Activated CD4-positive, alpha-beta T cell treated with anti-CD3 and anti-CD28 coated beads, Interleukin-2, amount 50 U/mL, for 48 hours (primary cell): ENCODE results near the gene SLC16A9.
"Not testable (repeated sequence)": the region's sequence is repeated elsewhere in the genome, so short reads cannot be mapped to it uniquely, and the experiment has no call there.

Experiments used
- DNase-seq, 2 experiments: peaks; one replicate each; pipeline ENCODE4 v3.0.0-alpha.2; 2020

The SLC16A9 gene, protein sequence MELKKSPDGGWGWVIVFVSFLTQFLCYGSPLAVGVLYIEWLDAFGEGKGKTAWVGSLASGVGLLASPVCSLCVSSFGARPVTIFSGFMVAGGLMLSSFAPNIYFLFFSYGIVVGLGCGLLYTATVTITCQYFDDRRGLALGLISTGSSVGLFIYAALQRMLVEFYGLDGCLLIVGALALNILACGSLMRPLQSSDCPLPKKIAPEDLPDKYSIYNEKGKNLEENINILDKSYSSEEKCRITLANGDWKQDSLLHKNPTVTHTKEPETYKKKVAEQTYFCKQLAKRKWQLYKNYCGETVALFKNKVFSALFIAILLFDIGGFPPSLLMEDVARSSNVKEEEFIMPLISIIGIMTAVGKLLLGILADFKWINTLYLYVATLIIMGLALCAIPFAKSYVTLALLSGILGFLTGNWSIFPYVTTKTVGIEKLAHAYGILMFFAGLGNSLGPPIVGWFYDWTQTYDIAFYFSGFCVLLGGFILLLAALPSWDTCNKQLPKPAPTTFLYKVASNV

DNA sequence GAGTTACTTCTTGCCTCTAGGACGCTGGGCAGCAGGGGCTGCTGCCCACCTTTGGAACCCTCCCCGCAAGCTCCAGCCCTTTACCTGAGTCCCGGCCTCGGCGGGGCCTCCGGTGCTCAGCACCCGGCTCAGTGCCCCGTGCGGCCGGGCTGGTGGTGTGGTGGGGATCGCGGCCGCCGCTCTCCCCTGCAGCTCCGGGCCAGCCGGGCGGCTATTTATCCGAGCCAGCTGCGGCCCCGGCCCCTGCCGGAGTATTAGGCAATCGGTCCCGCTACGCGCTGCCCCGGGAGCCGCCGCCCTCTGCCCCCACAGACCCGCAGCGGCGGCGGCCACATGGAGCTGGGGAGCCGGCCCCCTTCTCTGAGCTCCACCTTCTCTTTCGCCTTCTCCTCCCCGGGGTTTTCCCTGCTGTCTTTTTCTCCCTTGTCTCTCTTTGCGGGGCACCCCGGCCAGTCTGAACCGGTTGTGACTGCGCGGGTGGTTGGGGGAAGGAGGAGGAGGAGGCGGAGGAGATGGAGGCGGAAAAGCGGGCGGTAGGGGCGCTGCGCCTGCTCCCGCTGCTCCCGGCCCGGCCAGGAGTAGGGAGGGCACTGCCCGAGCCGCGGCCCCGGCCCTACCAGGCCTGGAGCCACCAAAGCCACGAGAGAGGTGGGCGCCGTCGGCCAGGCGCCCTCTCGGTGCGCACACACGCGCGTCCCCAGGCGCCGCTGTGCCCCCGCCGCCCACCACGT, at the start of gene SLC16A9:
SLC16A9 (minus strand) TSS at position 456 of the 731 bp plus-strand sequence. CDS start 25,559 bp downstream, outside the sequence.
- DNase-seq: peak; percentile 53 to 68

DNA sequence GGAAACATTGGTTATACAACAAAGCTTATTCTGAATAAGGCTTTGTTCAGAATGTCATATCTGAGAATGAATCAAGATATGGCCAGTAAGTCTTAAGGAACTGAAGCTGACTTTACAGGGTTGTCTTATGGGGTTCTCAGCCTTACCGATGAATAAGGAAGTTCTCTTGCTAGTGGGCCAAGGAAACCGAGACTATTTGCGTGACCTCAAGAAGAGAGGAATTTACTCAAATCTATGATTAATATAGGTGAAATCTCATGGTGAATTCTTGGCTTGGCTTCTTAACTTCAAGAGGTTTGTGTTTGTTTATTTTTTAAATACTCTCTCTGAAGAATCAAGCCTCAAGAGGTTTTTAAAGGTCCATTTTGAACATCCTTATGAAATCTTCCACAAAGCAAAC, 48.3 kb upstream of the SLC16A9 start:
- DNase-seq: no peak

DNA sequence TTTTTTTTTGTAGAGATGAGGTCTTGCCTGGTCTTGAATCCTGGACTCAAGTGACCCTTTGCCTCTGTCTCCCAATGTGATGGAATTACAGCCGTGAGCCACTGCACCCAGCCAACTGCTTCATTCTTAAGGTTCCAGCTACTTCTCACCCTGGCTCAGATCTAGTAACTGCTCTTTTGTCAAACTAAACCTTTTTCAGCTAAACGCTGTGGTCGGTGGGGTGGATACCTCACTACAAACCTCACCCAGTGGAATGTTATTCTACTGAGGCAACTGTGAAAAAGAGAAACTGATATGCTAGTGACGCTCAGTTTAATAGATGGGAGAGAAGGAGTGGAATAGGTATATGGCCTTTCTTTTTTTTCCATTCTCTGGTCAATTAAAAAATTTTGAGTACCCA, 45.3 kb upstream of the SLC16A9 start:
- no peak for DNase-seq

DNA sequence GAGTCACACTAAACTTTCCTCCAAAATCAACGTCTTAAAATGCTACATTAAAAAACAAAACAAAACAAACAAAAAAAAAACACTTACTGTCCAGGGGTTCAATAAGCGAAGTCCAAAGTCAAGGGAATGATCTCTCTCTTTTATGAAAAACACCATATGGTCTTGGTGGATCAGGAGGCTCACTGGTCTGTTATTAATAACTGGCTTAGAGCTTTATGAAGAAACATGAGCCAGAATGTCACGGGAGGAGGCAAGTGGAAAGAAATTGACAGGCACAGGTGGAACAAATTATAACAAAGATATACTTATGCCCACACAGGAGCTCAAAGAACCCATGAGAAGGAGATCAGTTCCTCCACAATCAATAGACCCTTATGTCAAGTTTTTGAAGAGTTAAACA, 43.6 kb upstream of the SLC16A9 start, which contains the start of gene MRLN:
MRLN (minus strand) TSS at position 189 of the 400 bp plus-strand sequence.
- DNase-seq: no peak

DNA sequence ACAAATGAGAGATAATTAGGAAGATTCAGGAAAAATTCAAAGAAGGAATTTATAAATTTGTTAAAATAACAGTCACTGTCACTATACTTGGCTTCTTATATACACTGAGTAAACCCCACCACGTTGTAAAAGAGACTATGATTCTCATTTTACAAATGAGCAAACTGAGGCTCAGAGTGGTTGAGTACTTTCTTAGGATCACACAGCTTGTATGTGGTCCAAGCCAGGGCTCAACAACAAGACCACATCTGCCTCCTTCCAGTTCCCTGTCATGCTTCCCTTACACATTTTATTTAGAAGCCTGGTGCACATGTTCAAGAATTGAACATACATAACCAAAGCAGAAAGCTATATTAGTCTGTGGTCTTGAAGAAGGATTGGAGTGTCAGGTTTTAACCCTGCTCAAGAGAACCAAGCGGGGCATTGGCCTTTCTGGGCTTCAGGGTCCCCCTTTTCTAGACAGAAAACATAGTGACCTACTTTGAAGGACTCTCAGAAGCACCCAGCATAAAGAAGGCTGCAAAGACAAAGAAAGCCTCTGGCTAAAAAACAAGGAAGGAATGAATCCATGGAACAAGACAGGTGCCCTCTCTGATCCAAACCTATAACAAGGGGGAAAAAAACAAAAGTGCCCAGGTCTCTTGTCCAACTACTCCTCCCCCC, 42.8 kb upstream of the SLC16A9 start:
- no peak for DNase-seq

DNA sequence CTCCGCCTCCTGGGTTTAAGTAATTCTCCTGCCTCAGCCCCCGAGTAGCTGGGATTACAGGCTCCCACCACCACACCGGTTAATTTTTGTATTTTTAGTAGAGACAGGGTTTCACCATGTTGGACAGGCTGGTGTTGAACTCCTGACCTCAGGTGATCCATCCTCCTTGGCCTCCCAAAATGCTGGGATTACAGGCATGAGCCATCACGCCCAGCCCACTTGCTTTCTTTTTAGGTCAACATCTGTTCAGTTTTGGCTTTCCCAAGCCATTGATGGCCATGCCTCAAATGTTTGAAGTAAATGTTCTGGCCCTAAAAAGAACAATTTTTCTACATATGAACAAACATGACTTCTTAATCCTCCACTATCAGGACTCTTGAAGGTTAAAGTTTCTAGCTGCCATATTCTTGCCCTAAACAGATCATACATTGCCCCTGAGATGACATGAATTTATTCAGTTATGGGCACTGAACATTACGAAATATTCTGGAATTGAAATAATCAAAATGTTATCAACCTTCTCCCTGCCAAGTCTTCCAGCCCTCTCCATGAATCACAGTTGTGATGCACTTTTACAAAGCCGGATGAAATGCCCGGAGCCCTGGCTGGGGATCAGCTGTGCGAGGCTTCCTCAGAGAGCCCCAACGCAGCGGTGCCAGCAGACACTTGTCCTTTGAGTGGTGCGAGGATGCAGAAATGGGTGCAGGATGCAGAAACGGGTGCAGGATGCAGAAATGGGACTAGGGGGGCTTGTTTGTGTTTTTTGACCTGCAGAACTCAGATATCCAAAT, 40.7 kb upstream of the SLC16A9 start:
- DNase-seq: no peak

DNA sequence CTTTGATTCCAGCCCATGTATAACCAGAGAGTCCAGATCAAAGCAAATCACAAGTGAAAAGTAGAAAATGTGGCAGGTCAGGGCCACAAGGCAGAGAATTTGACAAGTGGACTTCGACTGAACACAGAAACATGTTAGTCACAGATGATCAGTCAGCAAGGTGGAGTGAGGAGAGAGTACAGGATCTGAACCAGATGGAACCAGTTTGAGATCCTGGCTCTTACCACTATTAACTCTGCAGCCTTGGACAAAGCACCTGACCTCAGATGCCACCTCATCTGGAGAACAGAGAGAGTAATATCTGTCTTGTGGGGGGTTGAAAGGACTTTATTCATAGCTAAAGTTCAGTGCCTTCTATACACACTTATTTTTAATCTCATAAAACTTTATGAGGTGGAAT, 39.2 kb upstream of the SLC16A9 start:
- DNase-seq: no peak

DNA sequence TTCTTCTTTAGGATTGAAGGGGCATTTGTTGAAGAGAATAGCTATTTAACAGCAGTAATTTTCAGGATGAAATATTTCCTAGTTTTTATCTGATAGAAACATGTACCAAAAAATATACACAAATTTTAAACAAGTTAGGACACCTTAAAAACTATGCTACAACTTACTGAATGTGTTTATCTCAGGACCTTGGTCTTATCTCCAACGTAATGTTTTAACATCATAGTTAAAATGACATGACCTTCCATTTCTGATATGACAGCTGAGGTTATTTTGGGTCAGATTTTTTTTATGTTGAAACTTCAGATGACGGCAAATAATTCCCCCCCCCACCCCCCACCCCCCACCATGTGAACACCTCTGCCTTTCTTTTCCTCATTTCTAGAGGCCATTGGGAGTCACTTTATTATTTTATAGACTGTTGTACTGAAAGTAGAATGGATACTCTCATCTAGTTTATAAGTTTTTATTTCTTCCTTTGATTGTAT, 35.6 kb upstream of the SLC16A9 start:
- DNase-seq: no peak

DNA sequence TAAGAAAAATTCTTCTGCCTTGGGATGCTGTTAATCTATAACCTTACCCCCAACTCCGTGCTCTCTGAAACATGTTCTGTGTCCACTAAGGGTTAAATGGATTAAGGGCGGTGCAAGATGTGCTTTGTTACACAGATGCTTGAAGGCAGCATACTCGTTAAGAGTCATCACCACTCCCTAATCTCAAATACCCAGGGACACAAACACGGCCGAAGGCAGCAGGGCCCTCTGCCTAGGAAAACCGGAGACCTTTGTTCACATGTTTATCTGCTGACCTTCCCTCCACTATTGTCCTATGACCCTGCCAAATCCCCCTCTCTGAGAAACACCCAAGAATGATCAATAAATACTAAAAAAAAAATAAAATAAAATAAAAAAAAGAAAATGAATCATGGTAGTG, 35.1 kb upstream of the SLC16A9 start:
- DNase-seq: not testable (repeated sequence)

DNA sequence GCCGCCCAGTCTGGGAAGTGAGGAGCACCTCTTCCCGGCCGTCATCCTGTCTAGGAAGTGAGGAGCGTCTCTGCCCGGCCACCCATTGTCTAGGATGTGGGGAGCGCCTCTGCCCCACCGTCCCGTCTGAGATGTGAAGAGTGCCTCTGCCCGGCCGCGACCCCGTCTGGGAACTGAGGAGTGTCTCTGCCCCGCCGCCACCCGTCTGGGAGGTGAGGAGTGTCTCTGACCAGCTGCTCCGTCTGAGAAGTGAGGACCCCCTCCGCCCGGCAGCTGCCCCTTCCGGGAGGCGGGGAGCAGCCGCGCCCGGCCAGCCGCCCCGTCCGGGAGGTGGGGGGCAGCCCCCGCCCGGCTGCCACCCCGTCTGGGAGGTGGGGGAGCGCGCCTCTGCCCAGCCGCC, 34.5 kb upstream of the SLC16A9 start:
- not testable (repeated sequence) for DNase-seq

DNA sequence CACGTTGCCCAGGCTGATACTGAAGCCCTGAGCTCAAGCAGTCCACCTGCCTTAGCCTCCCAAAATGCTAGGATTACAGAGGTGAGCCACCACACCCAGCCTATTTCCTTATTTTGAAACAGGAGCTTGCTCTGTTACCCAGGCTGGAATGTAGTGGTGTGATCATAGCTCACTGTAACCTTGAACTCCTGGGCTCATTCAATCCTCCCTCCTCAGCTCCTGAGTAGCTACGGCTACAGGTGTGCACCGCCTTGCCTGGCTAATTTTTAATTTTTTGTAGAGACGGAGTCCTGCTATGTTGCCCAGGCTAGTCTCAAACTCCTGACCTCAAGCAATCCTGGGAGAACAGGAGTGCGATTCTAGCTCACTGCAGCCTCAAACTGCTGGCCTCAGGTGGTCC, 31.9 kb upstream of the SLC16A9 start:
- no peak for DNase-seq

DNA sequence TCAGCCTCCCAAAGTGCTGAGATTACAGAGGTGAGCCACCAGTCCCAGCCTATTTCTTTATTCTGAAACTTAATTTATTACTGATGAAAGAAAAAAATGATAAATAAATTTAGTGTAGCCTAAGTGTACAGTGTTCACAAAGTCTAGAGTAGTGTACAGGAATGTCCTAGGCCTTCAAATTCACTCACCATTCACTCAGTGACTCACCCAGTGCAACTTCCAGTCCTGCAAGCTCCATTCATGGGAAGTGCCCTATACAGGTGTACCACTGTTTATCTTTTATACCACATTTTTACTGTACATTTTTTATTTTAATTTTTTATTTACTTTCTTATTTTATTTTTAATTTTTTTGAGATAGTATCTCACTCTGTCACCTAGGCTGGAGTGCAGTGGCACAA, 31.4 kb upstream of the SLC16A9 start:
- no peak for DNase-seq

DNA sequence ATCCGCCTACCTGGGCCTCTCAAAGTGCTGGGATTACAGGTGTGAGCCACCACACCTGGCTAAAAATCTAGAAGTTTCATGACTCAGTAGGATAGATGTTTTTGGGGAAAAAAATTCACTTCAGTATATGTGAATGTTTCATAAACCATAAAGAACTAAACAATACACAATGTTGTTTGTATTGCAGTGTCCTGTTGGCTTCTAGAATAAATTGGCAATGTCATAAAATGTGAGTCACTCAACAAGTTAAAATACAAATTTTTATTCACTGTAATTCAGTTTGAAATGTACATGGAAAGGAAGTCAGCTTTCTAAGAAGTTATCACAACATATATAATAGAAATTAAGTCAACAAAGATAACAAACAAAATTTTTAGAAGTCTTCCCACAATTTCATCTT, 27.1 kb upstream of the SLC16A9 start:
- DNase-seq: no peak

DNA sequence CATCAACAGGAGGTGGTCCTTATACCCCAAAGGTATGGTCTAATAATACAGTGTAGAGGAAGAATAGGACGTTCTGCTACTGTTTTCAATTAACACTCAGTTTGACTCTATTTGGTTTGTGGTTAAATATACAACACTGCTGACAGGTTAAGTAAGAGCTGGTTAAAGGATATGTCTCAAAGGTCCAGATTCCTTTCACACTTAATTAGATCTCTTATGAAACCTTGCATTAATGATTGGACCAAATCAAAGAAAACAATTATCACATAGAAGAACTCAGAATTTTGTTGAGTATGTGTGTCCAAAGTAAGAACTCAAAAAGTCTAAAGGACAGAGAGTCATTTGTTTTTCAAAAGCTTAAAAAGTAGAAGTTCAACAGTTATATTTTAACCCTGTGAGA, 25.6 kb upstream of the SLC16A9 start:
- no peak for DNase-seq

DNA sequence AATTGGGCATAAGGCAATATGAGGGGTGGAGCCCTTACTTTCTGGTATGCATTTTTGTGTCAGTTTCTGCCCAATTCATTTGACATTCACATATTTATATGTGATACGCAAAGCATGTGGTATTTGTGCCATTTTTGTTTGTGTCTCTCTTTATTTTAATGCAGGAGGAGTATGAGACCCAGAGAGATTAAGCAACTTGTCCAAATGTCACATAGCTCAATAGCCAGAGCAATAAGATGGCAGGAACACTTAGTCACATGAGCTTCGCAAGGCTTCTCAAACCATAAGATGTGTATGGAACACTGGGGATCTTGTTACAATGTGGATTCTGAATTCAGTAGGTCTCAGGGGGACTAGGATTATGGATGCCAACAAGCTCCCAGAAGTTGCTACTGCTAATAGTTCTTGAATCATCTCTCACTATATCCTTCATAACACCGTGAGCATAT, 24.4 kb upstream of the SLC16A9 start:
- no peak for DNase-seq

DNA sequence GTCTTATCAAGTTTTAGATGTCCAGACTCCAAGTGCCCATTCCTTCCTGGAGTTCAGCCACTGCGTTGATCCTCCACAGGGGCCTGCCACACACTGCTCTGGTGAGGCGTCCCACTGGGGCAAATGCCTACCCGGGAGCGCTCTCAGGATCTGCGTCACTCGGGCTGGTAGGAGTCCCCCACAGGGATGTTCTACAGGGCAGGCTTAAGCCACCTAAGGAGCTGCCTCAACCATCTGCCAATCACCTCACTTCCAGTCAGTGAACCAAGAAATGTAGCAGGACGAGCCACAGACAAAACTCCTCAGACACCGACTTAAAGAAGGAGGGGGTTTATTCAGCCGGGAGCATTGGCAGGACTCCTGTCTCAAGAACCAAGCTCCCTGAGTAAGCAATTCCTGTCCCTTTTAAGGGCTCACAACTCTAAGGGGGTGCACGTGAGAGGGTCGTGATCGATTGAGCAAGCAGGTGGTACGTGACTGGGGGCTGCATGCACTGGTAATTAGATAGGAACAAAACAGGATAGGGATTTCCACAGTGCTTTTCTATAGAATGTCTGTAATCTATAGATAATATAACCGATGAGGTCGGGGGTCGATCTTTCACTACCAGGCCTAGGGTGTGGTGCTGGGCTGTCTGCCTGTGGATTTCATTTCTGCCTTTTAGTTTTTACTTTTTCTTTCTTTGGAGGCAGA, 23.8 kb upstream of the SLC16A9 start:
- DNase-seq: not testable (repeated sequence)

DNA sequence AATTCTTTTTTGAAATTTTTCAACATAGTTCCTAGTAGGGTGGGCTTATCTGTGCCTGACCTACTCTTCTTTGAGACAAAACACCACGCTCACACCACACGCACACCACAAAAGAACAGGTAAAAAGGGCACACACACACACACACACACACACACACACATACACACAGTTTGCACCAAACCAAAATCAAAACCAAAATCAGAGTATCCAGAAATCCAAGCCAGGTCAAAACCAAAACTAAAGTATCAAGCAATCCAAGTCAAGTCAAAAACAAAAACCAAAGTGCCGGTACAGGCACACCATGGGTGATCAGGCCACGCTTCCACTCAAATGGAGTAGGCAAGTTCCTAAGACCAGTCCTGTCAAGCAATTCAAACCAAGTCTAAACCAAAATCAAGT, 23.2 kb upstream of the SLC16A9 start:
- not testable (repeated sequence) for DNase-seq

DNA sequence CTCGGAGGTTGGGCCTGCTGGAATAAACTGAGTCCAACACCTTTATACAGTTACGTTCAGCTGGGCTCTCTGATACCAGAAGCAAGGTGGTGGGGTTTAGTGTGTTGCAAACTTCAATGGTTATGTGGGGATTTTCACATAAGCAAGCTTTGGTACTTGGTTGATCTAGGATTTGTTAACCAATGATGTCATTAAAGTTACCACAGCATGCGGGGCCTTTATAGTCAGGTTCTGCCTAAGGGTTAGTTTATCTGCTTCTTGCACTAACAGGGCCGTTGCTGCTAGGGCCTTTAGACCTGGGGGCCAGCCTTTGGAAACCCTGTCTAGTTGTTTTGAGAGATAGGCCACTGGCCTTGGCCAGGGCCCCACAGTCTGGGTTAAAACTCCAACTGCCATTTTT, 19.5 kb upstream of the SLC16A9 start:
- not testable (repeated sequence) for DNase-seq

DNA sequence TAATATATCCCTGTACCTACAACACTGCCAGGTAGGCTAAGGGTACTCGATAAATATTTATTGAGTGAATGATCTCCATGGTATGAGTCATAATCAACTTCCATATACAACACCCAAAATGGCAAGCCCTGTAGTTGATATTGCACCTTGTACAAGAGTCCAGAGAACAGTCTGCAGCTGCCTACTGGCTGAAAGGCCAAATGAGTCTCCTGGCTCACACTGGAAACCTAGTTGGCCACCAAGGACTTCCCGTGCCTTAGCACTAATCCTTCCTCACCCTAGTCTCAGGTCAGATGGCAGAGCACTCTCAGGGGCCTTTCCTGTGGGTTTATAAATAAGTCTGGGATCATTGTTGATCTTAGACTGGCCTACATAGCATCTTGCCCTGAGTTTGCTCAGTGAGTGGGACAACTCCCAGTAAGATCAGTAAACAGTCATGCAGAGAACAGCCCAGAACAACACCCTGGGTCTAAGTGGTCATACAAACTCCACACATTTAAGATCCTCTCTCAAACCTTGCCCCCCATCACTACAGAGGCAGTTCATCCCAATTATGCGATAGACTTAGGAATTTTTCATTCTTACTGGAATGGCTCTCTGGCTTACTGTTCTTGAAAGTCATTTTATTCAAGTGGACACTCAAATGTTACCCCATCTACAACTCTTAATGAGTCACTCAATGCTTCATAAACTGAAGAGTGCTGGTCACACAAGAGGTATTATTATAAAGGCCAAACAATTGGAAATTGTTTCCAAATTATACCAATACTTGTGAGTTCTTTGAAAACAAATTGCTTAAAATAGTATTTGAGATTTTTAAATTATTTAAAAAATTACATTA, 14.7 kb upstream of the SLC16A9 start:
- DNase-seq: no peak

DNA sequence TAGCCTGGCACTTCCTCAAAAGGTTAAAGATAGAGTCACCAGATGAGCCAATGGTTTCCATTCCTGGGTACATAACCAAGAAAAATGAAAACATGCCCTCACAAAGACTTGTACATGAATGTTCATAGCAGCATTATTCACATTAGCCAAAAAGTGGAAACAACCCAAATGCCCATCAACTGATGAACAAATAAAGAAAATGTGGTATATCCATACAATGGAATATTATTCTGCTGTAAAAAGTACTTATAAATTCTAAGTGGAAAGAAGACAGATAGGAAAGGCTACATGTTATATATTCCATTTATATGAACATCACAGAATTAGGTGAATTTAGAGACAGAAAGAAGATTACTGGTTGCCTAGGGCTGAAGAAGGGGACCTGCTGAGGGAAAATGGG, 10.7 kb upstream of the SLC16A9 start:
- DNase-seq: no peak

DNA sequence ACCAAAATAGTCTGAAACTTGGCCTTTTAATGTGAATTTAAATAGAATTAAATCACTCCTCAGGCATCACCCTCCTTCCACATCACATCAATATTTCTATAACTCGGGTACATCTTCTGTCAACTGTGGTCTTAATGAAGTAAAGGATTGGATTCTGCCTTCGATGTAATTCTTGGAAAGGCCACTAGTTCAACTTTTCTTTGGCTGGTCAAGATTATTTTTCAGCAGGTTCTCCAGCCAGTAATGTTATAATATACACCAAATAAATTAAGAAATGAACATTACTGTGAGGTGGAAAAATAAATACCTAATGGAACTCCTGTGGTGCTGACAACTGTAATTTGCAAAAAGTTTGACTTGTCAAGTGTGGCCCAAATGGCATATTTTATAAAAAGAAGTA, 9.7 kb upstream of the SLC16A9 start:
- no peak for DNase-seq
